Activated gamma-delta T cell treated with Interleukin-2 at 50 U/mL for 16 hours (primary cell): ENCODE data around the gene TMEM200B.
"Not testable (repeated sequence)": the region's sequence is repeated elsewhere in the genome, so short reads cannot be mapped to it uniquely, and the experiment has no call there.

Source experiments
- DNase-seq: peaks from one replicate; pipeline ENCODE4 v3.0.0-alpha.2; 2020

TMEM200B gene

DNA sequence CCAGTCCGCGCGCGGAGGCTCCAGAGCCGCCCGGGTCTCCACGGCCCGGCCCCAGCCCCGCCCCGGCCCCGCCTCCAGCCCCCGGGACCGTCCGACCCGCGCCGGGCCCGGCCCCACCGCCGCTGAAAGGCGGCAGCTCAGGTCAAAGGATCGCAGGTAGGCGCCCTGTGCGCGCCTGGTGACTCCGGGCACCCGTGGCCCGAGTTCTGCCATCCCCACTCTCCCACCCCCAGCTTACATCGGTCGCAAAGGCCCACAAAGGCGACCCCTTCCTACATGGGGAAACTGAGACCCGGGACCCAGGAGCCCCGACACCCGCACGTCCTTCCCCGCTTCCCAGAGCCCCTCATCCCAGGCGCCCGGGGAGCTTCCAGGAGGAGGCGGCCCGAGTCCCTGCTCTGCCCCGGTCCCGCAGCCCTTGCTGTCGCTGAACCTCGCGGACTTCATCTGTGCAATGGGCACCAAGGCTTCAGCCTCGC is at the start of gene TMEM200B:
TSS of gene TMEM200B (minus strand) at position 17 of the 479 bp plus-strand sequence. CDS start 2,075 bp downstream, outside the sequence.
- no peak for DNase-seq

DNA sequence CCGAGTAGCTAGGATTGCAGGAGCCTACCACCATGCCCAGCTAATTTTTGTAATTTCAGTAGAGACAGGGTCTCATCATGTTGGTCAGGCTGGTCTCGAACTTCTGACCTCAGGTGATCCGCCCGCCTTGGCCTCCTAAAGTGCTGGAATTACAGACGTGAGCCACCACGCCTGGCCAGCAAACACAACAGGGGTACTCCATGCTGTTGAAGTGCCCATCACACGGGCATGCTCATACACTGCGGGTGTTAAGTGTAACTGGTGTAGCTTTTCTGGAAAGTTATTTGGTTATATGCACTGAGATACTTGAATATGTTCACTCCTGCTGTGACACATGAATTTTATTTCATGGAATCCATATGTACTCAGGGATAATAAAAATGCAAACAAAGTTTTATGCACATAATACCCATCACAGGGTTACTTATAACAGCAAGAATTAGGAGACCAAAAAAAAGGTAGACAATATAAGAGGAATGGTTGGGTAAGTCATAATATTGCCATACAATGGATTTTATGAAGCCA is 48.8 kb upstream of the TMEM200B start:
- no peak for DNase-seq

DNA sequence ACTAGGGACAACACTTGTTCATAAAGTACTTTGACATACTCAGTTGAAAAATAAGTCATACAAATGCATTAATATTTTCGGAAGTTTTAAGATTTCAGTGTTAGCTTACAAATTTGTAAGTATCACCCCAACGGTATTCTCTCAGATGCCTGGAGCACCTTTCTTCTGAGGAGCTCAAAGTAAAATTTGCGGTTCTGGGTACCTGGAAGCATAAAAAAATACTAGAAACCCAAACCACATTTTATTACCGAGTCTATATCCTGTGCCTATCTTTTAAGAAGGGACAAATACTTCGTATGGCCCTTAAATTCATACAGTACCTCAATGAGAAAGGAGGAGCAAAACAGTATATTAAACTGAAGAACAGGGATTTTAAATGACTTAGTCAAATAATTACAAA is 47.8 kb upstream of the TMEM200B start:
- DNase-seq: no peak

DNA sequence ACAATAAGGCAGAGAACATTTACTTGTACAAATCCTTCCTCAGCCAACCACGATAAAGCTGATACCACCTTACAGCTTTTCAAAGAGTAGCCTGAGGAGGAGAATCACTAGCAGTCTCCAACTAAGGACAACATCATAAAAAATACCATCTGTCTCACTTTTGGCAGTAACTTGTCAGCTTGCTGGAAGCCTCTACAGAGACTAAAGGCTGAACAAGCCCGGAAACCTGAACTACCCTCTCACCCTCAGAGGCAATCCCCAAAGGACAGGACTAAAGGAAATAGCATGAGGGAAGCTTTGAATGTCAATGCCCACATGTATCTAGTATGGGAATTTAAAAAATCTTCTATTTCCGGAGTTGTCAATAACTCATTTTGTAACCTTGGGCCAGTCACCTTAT is 47.4 kb upstream of the TMEM200B start:
- DNase-seq: no peak

DNA sequence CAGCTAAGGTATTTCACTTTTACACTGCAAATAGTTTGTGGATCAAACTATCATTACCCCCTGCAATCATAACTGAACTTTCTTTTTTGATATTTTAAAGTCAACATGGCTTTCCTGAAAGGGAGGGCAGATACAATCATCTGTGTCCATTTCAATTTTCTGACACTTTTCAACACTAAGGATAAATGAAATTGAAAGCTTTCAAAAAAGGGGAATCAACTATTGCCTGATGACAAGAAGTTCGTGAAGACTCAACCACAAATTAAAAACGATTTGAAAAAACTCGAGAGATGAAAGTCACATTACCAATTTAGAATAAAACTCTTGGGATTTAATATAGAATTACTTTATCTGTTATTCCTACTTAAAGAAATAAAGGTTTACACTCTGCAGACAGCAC is 46.3 kb upstream of the TMEM200B start:
- no peak for DNase-seq

DNA sequence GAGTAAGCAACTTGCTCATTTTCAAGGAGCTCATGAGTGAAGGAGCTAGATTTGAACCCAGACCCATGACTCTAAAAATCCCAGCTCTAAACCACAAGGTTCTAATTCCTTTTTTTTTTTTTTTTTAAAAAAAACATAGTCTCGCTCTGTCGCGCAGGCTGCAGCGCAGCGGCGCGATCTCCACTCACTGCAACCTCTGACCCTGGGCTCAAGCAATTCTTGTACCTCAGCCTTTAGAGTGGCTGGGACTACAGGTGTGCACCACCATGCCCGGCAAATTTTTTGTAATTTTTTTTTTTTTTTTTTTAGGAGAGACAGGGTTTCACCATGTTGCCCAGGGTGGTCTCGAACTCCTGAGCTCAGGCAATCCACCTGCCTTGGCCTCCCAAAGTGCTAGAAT is 44.2 kb upstream of the TMEM200B start:
- no peak for DNase-seq

DNA sequence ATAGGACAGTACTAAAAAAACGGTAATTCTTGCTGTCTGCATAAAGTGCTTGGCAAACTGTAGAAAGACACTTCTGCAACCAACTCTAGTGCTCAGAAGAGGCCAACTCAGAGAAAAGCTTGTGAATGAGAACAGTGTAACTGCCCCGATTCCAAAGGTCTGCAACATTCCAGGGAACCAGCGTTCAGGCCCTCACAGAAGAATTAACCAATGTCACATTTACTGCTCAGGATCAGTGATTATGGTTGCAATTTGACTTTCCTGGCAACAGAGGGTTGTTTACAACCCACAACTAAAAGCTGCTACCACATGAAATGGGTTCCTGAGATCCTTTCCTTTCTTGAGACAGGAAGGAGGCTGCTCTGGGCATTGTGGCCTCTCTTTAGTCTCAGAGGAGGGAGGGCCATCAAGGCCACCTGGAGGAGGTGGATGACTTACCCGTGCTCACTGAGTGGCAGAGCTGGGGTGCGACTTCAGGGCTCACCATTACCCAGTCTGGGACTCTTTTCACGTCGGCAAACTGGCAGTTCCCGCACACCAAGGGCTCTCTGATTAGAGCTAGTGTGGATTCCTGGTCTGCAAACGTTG is 42.7 kb upstream of the TMEM200B start:
- DNase-seq: no peak

DNA sequence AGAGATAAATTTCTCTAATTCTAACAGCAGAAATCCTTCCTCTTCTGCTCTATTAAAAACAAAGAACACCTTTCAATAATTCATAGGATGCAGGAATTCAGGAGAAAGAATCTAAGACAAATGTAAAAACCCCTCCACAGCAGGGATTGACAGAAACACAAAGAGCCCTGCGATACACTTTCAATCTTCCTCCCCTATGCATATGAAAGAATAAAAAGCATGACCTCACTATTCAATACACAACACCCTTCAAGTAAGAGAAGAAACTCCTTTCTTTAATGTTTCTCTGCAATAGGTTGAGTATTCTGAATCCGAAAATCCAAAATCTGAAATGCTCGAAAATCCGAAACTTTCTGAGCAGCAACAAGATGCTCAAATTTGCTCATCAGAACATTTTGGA is 40.9 kb upstream of the TMEM200B start:
- DNase-seq: no peak

DNA sequence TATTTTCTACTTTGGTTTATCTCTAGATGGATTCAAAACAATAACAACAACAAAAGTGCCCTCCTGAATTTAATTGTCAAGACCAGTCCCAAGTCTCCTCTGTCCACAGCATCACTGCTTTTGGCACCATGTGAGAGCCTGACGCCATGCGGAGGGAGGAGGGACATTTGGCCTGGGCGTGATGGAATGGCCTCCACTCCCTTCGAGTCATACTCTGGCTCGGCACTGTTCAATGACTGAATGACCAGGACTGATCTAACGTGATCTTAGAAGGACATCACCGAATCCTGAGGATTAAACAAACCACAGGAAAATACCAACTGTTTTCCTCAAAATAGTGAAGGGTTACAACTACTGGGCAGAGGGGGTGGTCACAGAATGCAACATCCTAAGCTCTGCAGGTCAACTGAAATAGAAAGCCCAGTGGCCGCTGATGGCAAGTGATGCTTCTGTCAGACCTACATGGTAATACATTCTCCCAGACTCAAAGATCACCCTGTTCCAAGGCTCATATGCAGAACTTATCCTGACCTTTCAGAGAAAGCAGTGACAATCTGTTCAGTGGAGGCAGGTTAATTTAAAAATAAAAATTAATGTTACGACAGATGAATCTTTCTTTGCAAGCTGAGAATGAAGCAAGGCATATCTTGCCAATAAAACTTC is 38.9 kb upstream of the TMEM200B start:
- DNase-seq: no peak

DNA sequence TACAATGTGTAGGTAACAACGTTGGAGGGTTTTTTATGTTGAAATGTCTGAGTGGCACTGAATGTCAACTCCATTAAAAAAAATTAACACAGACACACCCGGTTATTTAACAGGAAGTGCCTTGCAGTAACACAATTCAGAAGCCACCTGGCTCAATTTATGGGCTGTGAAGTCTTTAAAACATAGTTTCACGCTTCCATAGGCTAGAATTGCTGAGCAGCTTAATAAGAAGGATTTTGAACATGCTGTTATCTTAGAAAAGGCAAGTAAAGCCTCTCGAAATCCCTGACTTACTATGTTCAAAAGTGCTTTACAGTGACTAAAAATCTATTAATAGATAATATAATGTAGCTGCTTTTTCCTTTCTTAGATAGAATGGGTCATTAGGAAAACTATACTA is 38.3 kb upstream of the TMEM200B start:
- no peak for DNase-seq

DNA sequence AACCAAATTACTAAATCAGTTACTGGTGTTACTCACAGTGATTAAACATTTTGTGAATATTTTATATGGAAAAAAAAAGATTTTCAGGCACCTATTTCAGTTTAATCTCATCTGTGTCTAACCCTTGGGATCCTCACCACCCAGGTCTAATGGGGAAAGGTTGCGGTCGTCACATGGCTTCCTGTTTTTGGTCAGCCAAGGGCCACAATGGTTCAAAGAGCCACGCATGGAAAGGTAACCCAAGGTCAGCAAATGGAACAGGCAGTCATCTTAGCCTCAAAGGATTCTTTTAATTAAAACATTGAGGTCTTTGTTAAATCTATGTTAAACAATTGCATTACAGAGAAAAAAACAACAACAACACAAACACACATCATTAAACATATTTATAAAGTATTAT is 36.1 kb upstream of the TMEM200B start:
- no peak for DNase-seq

DNA sequence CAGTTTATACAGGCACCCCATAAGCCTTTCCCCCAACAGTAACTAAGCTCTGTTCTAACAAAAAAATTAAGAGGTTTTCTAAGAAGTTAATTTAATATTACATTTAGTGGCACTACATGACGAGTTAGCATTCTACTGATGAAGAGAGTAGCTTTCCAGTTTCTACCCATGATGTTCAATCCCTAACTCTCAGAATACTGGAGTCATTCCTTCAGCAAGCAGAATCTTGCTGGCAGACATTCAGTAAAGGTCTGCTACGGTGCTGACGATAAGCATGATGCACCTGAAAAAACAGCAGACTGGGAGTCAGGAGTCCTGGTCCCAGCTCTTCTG is 33.5 kb upstream of the TMEM200B start:
- DNase-seq: no peak

DNA sequence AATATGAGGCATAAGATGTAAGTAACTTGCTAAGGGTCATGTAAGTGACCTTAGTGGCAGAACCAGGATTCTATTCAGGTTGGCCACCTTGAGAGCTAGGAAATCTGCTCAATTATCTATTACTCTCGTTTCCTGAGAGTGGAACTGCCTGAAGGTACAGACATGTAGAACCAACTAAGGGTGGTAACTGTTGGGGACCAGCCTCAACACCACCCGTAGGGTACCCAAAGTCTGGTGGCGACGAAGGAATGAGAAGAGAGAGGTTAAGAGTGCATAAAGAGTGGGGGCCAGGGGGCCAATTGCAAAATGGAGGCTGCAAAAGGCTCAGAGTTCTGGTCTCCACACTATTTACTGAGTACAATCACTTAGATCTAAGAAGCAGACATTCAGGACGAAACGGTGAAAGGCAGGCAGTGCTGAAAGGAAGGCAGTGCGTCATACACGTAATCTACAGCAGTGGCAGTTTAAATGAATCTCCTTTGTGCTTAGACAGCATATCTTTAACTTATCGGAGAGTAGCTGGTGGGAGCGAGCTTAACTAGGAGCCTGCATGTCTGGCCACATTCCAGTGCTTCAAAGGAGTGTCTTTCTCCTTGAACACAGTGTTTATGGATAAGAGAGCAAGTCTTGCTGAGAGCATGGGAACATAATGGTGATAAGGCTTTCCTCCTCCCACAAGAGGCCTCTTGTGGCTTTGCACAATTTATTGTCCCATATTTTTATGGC is 33.0 kb upstream of the TMEM200B start:
- DNase-seq: no peak

DNA sequence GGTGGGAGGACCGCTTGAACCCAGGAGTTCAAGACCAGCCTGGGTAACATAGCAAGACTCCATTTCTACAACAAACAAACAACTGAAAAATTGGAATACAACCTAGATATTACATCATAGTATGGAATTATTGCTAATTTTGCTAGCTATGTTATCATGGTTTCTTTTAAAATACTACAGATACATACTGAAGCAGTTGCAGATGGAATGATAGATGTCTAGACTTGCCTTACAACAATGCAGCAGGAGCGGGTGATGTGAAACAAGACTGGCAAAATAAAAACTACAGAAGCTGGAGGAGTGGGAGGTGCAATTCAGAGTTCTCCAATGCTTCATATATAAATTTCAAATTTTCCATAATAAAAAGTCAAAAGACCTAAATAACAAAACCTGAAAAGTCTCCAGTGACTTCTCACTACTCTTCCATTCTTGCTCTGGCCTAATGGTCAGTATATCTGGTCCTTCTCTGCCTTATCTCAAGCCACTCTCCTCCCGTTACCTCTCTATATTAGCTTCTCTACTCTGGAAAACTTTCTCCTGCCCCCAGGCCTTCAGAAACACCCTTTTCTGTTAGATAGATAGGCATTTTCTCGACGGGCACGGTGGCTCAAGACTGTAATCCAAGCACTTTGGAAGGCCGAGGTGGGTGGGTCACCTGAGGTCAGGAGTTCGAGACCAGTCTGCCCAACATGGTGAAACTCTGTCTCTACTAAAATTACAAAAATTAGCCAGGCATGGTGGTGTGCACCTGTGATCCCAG is 28.5 kb upstream of the TMEM200B start:
- DNase-seq: no peak

DNA sequence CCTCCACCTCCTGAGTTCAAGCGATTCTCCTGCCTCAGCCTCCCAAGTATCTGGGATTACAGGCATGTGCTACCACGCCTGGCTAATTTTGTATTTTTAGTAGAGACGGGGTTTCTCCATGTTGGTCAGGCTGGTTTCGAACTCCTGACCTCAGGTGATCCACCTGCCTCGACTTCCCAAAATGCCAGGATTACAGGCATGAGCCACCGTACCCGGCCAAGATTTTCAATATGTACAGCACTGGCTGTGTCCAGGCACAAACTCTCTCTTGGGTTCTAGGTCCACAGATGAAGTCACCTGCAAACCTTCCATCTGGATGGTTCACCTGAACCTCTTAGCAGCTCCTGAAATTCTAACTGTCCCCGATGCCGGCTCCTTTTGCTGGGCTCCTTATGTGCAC is 26.6 kb upstream of the TMEM200B start:
- DNase-seq: not testable (repeated sequence)

DNA sequence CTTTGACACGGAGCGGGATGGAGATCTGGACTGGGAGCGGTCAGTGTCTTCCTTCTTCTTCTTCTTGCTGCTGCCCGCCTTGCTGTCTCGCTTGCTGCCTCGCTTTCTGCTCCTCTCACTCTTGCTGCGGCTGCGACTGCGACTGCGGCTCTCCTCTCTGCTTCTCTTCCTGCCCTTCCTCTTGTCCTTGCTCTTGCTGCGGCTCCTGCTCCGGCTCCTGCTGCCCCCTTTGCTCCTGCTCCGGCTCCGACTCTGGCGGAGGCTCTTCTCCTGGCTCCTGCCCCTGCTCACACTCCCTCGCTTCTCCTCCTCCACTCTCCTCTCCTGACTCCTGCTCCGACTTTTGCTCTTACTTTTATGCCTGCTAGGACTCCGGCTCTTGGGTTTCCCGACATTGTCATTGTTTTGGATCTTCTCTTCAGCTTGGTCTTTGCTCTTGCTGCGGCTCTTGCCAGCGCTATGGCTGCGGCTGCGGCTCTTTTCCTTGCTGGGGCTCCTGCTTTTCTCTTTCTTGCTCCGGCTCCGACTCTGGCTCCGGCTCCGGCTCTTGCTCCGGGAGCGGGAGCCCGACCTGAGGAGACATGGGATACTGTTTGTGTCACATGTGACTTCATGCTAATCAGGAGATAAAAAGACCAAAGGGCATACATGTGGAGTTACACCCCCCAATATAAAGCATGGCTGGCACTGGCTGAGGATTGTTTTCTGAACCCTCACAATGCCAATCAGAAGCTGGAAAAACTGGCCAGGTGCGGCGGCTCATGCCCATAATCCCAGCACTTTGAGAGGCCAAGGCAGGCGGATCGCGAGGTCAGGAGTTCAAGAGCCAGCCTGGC is 25.2 kb upstream of the TMEM200B start:
- DNase-seq: no peak

DNA sequence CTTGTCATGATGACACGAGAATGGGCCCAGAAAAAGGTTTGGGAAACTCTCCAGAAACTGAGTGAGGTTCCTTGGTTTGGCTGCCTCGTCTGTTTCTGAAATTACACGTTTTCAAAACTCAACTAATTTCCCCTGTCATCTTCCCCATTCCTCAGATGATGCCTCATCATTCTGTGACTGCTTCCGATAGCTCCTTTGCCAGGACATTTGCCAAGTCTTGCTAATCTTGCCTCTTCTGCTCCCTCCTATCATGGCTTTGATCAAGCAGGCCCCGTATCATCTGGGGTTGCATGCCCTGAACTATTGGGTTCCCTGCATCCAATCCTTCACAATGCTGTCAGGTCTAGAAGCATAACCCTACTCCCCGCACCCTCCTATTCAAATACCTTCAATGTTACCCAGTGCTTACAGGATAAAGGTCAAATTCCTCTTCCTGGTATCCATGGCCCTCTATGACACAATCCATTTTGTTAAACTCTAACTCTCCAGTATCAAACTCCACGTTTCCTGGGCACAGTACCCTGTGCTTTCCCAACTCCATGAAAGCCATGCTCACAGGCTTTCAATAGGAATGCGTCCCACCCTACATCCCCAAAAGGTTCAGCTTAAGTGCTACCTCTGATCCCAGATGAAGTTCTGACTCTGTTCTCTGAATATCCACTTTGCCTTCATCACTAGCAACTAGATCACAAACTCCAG is 22.2 kb upstream of the TMEM200B start:
- DNase-seq: no peak

DNA sequence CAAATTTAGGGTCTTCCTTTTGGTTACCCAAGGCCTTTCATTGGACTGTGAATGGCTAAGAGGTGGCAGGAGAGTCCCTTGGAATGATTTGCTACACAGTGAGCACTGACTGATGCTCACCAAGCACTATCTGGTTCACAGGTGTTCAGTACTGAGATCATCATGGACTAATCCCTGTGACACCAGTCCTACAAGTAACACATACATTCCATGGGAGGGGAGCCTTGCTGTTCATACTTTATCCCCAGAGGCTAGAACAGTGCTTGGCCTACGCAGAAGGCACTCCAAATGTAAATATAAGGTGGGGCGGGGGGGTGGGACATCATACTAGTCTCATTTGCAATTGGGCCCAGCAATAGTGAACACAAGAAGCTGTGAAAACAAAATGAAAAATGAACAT is 20.5 kb upstream of the TMEM200B start:
- no peak for DNase-seq

DNA sequence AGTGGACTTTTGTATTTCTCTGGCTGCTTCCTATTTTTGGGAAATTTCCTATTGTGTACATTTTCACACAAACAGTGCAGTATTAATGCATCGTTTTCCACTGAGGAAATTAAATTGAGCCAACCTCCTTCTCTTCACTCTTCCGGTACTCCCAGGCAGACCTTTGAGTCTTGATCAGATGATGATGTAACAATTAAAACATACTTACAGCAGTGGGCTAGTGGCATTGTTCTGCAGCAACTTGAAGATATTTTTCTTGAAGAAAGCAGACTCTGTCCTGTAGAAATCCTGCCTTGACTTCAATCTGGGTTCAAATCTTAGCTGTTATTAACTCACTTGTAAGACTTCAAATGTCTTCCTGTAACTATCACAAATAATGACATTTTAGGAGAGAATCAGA is 19.0 kb upstream of the TMEM200B start:
- no peak for DNase-seq

DNA sequence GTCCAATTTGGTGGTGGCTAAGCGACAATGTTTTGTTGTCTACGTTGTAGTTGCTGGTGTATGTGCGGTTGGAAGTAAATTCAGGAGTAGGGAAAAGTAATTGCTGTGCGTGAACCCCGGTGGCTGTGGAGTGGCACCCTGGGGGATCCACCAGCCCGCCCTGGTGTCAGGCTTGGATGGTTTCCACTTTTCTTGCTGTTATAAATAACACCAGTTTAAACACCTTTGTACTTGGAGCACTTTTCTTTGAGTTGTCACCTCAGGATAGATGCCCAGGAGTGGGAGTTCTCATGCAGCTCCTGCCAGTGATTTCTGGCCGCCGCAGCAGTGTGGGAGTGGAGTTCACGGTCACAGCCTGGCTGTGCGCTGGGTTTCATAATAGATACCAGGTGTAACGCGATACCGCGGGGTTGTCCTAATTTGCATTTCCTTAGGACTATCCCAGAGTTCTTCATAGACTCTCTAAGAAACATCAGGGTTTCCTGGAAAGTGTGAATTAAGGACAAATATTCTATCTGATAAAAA is 12.8 kb upstream of the TMEM200B start:
- DNase-seq: no peak

DNA sequence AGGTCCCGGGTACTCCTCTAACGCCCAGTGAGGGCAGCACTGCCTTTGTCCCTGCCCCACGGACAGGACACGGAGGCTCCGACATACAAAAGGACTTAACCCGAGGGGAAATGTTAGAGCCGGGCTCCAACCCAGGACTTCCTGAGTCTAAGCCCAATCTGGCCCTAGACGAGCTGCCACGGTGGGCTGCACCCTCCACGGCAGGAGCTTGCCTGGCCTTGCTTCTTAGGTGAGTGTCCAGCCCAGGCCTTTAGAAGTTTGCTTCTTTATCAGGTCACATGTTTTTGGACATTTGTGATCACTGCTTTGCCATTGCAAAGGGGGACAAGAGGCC is 11.0 kb upstream of the TMEM200B start:
- no peak for DNase-seq
